SHP77 treated with DMSO at 0.1 percent for 48 hours (cell line): ENCODE results near the gene MYO1A.
"Not testable (repeated sequence)": the region's sequence is repeated elsewhere in the genome, so short reads cannot be mapped to it uniquely, and the experiment has no call there.

Source experiments
- DNase-seq: peaks from one replicate; lab custom pipeline; 2025; lab: John Stamatoyannopoulos, UW

Gene MYO1A

GRCh38 chr12:57046947-57047890 lies 2.7 kb downstream of the MYO1A start:
- no peak for DNase-seq

- no peak for DNase-seq
Observed at GRCh38 chr12:57046086-57046791, 3.7 kb downstream of the MYO1A start.

- DNase-seq, result no peak
Observed at GRCh38 chr12:57044889-57045288, 5.0 kb downstream of the MYO1A start.

GRCh38 chr12:57044468-57044867 lies 5.5 kb downstream of the MYO1A start:
- no peak for DNase-seq

GRCh38 chr12:57042695-57043094 lies 7.2 kb downstream of the MYO1A start:
- no peak for DNase-seq

GRCh38 chr12:57040750-57041149 lies 9.2 kb downstream of the MYO1A start:
- no peak for DNase-seq

GRCh38 chr12:57040211-57040610 lies 9.7 kb downstream of the MYO1A start:
- DNase-seq, result no peak

- no peak for DNase-seq
Observed at GRCh38 chr12:57039016-57039798, 10.7 kb downstream of the MYO1A start.

GRCh38 chr12:57037264-57037663 lies 12.7 kb downstream of the MYO1A start:
- DNase-seq, result no peak

- DNase-seq, result no peak
Observed at GRCh38 chr12:57033431-57033830, 16.5 kb downstream of the MYO1A start.

GRCh38 chr12:57031789-57032188 lies 18.1 kb downstream of the MYO1A start:
- no peak for DNase-seq

- DNase-seq, result peak; percentile 68
Observed at GRCh38 chr12:57031138-57031725, 18.7 kb downstream of the MYO1A start.

- no peak for DNase-seq
Observed at GRCh38 chr12:57029457-57029856, 20.5 kb downstream of the MYO1A start.

- DNase-seq, result no peak
Observed at GRCh38 chr12:57027805-57028153, 22.1 kb downstream of the MYO1A start.

- no peak for DNase-seq
Observed at GRCh38 chr12:57027011-57027804, 22.7 kb downstream of the MYO1A start.

- DNase-seq, result no peak
Observed at GRCh38 chr12:57025196-57025595, 24.7 kb downstream of the MYO1A start.

- DNase-seq, result not testable (repeated sequence)
Observed at GRCh38 chr12:57022324-57022723, 27.6 kb downstream of the MYO1A start.

GRCh38 chr12:57019983-57020719 lies 29.8 kb downstream of the MYO1A start:
- no peak for DNase-seq

GRCh38 chr12:57018906-57019305 lies 31.0 kb downstream of the MYO1A start:
- DNase-seq, result no peak

- not testable (repeated sequence) for DNase-seq
Observed at GRCh38 chr12:57018353-57018752, 31.6 kb downstream of the MYO1A start.

GRCh38 chr12:57016348-57016747 lies 33.6 kb downstream of the MYO1A start, which contains the start of gene TAC3:
Gene TAC3 (minus strand): TSS chr12:57016529. CDS start chr12:57015797, 732 bp downstream.
- DNase-seq, result no peak
